Measurements from ENCODE around the gene LRSAM1.

The LRSAM1 gene

DNA sequence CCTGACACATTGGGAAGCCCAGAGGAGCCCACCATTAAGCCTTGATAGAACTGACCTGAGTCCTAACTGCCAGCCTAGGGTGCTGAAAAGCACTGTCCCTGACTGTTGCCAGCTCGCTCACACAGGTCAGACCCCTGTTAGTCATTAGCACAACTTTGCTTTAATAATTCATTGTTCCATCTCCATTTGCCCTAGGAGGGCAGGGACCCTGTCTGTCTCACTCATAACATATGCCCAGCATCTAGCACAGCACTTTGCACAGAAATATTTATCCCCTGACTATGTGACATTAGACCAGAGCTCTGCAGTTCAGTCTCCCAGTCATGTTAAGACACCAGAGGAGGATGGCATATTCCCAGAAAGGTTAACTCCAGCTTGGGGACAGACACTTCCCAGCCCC lies 99.0 kb downstream of the LRSAM1 start:
- no peak overlapping the region for H3K4me3 ChIP-seq (ENCODE audit: low read depth, low read length)
- no peak for DNase-seq (ENCODE audit: low read depth)
- no peak for TF ChIP-seq CTCF (conservative IDR thresholded peaks at IDR 0.05; ENCODE audit: low read depth, low read length)

GRCh38 chr9:127550751-127551150 lies 99.4 kb downstream of the LRSAM1 start:
- no peak for DNase-seq (ENCODE audit: low read depth)
- TF ChIP-seq CTCF (conservative IDR thresholded peaks at IDR 0.05; ENCODE audit: low read depth, low read length) = no peak

More at GRCh38 chr9:127550751-127551150, 99.4 kb downstream of the LRSAM1 start:
- no peak overlapping the region for H3K4me3 ChIP-seq (ENCODE audit: low read depth, low read length)

Measured in choroid plexus epithelial cell (primary cell).